GM21390 (cell line): Measurements from ENCODE around the gene IL22RA2.
A peak's percentile ranks its signal among the peaks of the same experiment; 100 is the strongest.

Experiments used
- ATAC-seq: cut with Tn5 transposase; IDR thresholded peaks from one replicate; pipeline ENCODE4 v1.9.1; 2021; ENCODE audit not compliant: unreplicated experiment

IL22RA2 gene

GRCh38 chr6:137197684-137198645 is 24.5 kb upstream of the IL22RA2 start:
- ATAC-seq: no peak

- ATAC-seq: no peak
Observed at GRCh38 chr6:137193256-137194070, 20.0 kb upstream of the IL22RA2 start.

- ATAC-seq: no peak
Observed at GRCh38 chr6:137192821-137193220, 19.4 kb upstream of the IL22RA2 start.

- no peak for ATAC-seq
Observed at GRCh38 chr6:137191670-137192069, 18.2 kb upstream of the IL22RA2 start.

GRCh38 chr6:137191236-137191635 is 17.8 kb upstream of the IL22RA2 start:
- no peak for ATAC-seq

- no peak for ATAC-seq
Observed at GRCh38 chr6:137190583-137191094, 17.2 kb upstream of the IL22RA2 start.

GRCh38 chr6:137188855-137189254 is 15.4 kb upstream of the IL22RA2 start:
- no peak for ATAC-seq

GRCh38 chr6:137185290-137185689 is 11.8 kb upstream of the IL22RA2 start:
- no peak for ATAC-seq

- no peak for ATAC-seq
Observed at GRCh38 chr6:137182654-137183073, 9.2 kb upstream of the IL22RA2 start.

- no peak for ATAC-seq
Observed at GRCh38 chr6:137181891-137182653, 8.6 kb upstream of the IL22RA2 start.

GRCh38 chr6:137177611-137178010 is 4.2 kb upstream of the IL22RA2 start:
- no peak for ATAC-seq

- no peak for ATAC-seq
Observed at GRCh38 chr6:137176729-137177128, 3.3 kb upstream of the IL22RA2 start.

- no peak for ATAC-seq
Observed at GRCh38 chr6:137175868-137176245, 2.4 kb upstream of the IL22RA2 start.

- no peak for ATAC-seq
Observed at GRCh38 chr6:137175157-137175867, 1.9 kb upstream of the IL22RA2 start.

- no peak for ATAC-seq
Observed at GRCh38 chr6:137172734-137173431, 561 bp downstream of the IL22RA2 start.

GRCh38 chr6:137171824-137172733 is 1.4 kb downstream of the IL22RA2 start:
- peak; percentile 41 for ATAC-seq

GRCh38 chr6:137171053-137171374 is 2.4 kb downstream of the IL22RA2 start:
- no peak for ATAC-seq

GRCh38 chr6:137170266-137171052 is 3.0 kb downstream of the IL22RA2 start:
- no peak for ATAC-seq
